Endothelial cell of umbilical vein (primary cell): Measurements from ENCODE around the gene OR4N5. TPM values are rescaled to one million over a fixed set of nuclear protein-coding genes. Genes with fewer than 3 reads are reported as not detected.
"Not testable (repeated sequence)": the region's sequence is repeated elsewhere in the genome, so short reads cannot be mapped to it uniquely, and the experiment has no call there.

Experiments
- BruUV-seq: library from RNA; stranded (reverse); fragments of 400-500 nt; replicated peaks from 2 replicates; lab custom pipeline; 2021; lab: Mats Ljungman, UMichigan
- CTCF ChIA-PET: fragments of 300-600, 350-600 bp; sonication (Branson Sonifier 250); formaldehyde crosslinking; loops from one replicate; lab custom pipeline; 2021; ENCODE audit warnings: antibody characterized with exemption, inconsistent platforms; lab: Charles Lee
- POLR2A ChIA-PET: fragments of 300-600, 350-600 bp; sonication (Branson Sonifier 250); formaldehyde crosslinking; loops from one replicate; lab custom pipeline; 2021; ENCODE audit warnings: antibody characterized with exemption, inconsistent platforms; lab: Charles Lee
- DNase-seq: peaks from one replicate; pipeline ENCODE4 v3.0.0-alpha.2; 2011; ENCODE audit warnings: low read depth, low spot score
- FAIRE-seq: peaks from 2 replicates; lab custom pipeline; 2011; peaks lifted over from hg19 to GRCh38; lab: Jason Lieb, UNC
- H2AFZ ChIP-seq: 2 replicates; pipeline ENCODE4 v1.6.0; 2012; ENCODE audit warnings: low read depth, low read length, control low read depth, inconsistent platforms
- H3K27ac ChIP-seq: 2 replicates; pipeline ENCODE4 v1.5.1; 2011; ENCODE audit warnings: low read depth, mild to moderate bottlenecking, control low read depth, low read length, moderate library complexity; ENCODE audit not compliant: insufficient read depth
- H3K27me3 ChIP-seq, 2 experiments: 2 replicates each; pipeline versions ENCODE4 v1.6.0 to v1.6.1; 2011; ENCODE audit warnings: low read length in 2 of 2, mixed read lengths in 1 of 2; ENCODE audit not compliant: control insufficient read depth in 2 of 2, insufficient read depth in 2 of 2
- H3K36me3 ChIP-seq, 2 experiments: 2 replicates in 1 of 2; 3 replicates in 1 of 2; pipeline ENCODE4 v1.5.1; 2011; ENCODE audit warnings: low read length in 2 of 2, mild to moderate bottlenecking in 1 of 2, moderate library complexity in 1 of 2; ENCODE audit not compliant: control insufficient read depth in 2 of 2, insufficient read depth in 2 of 2; ENCODE audit errors: extremely low read depth in 1 of 2
- H3K4me1 ChIP-seq: 3 replicates; pipeline ENCODE4 v1.5.1; 2011; ENCODE audit warnings: mild to moderate bottlenecking, low read length; ENCODE audit not compliant: control insufficient read depth, insufficient read depth; ENCODE audit errors: extremely low read depth
- H3K4me2 ChIP-seq: 2 replicates; pipeline ENCODE4 v1.6.1; 2011; ENCODE audit warnings: low read length, control low read depth, mixed read lengths; ENCODE audit not compliant: insufficient read depth
- H3K4me3 ChIP-seq, 3 experiments: fragments of 200-600 bp in 1 of 3; sonication (generic), shearing (Covaris generic) in 1 of 3; replicated peaks in 1 of 3; 2 replicates each; pipeline ENCODE4 v1.5.1; 2011 to 2016; ENCODE audit warnings: control low read depth in 3 of 3, low read length in 3 of 3, mild to moderate bottlenecking in 2 of 3, inconsistent platforms in 1 of 3, low read depth in 1 of 3, moderate library complexity in 1 of 3; ENCODE audit not compliant: insufficient read depth in 1 of 3
- H3K79me2 ChIP-seq: 2 replicates; pipeline ENCODE4 v1.6.0; 2012; ENCODE audit warnings: low read length, inconsistent platforms; ENCODE audit not compliant: control insufficient read depth, insufficient read depth
- H3K9ac ChIP-seq: replicated peaks from 2 replicates; pipeline ENCODE3; 2011; ENCODE audit warnings: low read length, control low read depth; ENCODE audit not compliant: insufficient read depth; ENCODE audit errors: extremely low read depth
- H3K9me1 ChIP-seq: replicated peaks from 3 replicates; pipeline ENCODE4 v1.6.0; 2011; ENCODE audit warnings: mild to moderate bottlenecking, low read length; ENCODE audit not compliant: control insufficient read depth, insufficient read depth; ENCODE audit errors: extremely low read depth
- H3K9me3 ChIP-seq: replicated peaks from 2 replicates; pipeline ENCODE4 v1.5.1; 2012; ENCODE audit warnings: low read length, inconsistent platforms; ENCODE audit not compliant: control insufficient read depth, insufficient read depth
- H4K20me1 ChIP-seq: replicated peaks from 2 replicates; pipeline ENCODE3; 2011; ENCODE audit warnings: mild to moderate bottlenecking, low read length; ENCODE audit not compliant: control insufficient read depth, insufficient read depth; ENCODE audit errors: extremely low read depth
- GATA2 ChIP-seq: IDR thresholded peaks from 2 replicates; pipeline ENCODE4 v1.7.0; 2011; ENCODE audit warnings: low read depth, mild to moderate bottlenecking, moderate library complexity, mixed read lengths, low read length; ENCODE audit not compliant: insufficient read length, insufficient read depth
- MYC ChIP-seq: IDR thresholded peaks from one replicate; pipeline ENCODE4 v1.6.1; 2011; ENCODE audit warnings: mild to moderate bottlenecking, low read depth, low read length
- POLR2A ChIP-seq: IDR thresholded peaks from 2 replicates; pipeline ENCODE4 v1.6.1; 2012; ENCODE audit warnings: low read depth, mild to moderate bottlenecking, control low read depth, low read length
- POLR2AphosphoS5 ChIP-seq: IDR thresholded peaks from 2 replicates; pipeline ENCODE4 v1.6.1; 2012; ENCODE audit warnings: low read depth, mild to moderate bottlenecking, control low read depth, low read length, moderate library complexity; ENCODE audit not compliant: insufficient read depth
- dilution Hi-C: fragments of 300-500 bp; cut with MboI; formaldehyde crosslinking; loops from one replicate; pipeline ENCODE4 v1.15.0; 2019; ENCODE audit warnings: low sequenced_read_pairs; ENCODE audit not compliant: extremely low pct_ligation_motif_present
- intact Hi-C: fragments of 100-400 bp; cut with micrococcal nuclease; formaldehyde crosslinking; loops from one replicate; pipeline ENCODE4 v1.10.0; 2022
- polyA plus RNA-seq, 4 experiments: library from polyadenylated mRNA; depleted of rRNA in 3 of 4; stranded (reverse) in 3 of 4; unstranded in 1 of 4; fragments of >200 nt; gene quantifications; 2 replicates each; pipeline versions ENCODE4 v1.2.1 to v1.2.3, GENCODE V29; 2011 to 2012; ENCODE audit warnings: missing spikeins in 1 of 4
- total RNA-seq: library from RNA; stranded (reverse); gene quantifications from 2 replicates; pipeline ENCODE4 v1.2.3, GENCODE V29; 2021
- TF ChIP-seq, protein P1 (sequence below), 2 donors: IDR thresholded peaks; 1 replicate in 1 of 2; 2 replicates in 1 of 2; pipeline ENCODE4 v1.5.1; 2011; ENCODE audit warnings: low read length in 2 of 2, mild to moderate bottlenecking in 2 of 2, moderate library complexity in 2 of 2, control low read depth in 1 of 2, inconsistent platforms in 1 of 2, low read depth in 1 of 2; ENCODE audit not compliant: insufficient read depth in 1 of 2; ENCODE audit errors: extremely low read depth in 1 of 2

OR4N5 gene
- total and polyA plus RNA-seq, 2 donors (not counting 3 experiments of a cell fraction or from before 2014, with no cell fraction given): not detected

DNA sequence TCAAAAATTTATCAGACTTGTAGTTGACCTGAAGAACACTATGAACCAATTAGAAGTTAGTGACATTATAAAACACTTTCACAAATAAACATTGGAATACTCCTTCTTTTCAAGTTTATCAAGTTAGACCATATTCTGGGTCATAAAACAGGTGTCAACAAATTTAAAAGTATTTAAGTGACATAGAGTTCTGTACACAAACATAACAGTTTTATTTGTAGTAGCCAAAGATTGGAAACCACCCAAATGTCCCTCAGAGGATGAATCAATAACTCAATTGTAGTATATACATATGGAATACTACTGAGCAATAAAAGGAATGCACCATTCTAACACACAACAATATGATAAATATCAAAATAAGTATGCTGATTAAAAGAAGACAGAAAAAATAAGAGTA is 28.5 kb downstream of the OR4N5 start:
- TF ChIP-seq, protein P1, sequence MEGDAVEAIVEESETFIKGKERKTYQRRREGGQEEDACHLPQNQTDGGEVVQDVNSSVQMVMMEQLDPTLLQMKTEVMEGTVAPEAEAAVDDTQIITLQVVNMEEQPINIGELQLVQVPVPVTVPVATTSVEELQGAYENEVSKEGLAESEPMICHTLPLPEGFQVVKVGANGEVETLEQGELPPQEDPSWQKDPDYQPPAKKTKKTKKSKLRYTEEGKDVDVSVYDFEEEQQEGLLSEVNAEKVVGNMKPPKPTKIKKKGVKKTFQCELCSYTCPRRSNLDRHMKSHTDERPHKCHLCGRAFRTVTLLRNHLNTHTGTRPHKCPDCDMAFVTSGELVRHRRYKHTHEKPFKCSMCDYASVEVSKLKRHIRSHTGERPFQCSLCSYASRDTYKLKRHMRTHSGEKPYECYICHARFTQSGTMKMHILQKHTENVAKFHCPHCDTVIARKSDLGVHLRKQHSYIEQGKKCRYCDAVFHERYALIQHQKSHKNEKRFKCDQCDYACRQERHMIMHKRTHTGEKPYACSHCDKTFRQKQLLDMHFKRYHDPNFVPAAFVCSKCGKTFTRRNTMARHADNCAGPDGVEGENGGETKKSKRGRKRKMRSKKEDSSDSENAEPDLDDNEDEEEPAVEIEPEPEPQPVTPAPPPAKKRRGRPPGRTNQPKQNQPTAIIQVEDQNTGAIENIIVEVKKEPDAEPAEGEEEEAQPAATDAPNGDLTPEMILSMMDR (IDR thresholded peaks at IDR 0.05; ENCODE audit: extremely low read depth in 1 of 2, insufficient read depth in 1 of 2, low read depth in 1 of 2, low read length in 2 of 2): no peak
- TF ChIP-seq POLR2A: no peak
- TF ChIP-seq GATA2: no peak
- TF ChIP-seq MYC: no peak
- TF ChIP-seq POLR2AphosphoS5: no peak
- intact Hi-C loops: no loop called here

DNA sequence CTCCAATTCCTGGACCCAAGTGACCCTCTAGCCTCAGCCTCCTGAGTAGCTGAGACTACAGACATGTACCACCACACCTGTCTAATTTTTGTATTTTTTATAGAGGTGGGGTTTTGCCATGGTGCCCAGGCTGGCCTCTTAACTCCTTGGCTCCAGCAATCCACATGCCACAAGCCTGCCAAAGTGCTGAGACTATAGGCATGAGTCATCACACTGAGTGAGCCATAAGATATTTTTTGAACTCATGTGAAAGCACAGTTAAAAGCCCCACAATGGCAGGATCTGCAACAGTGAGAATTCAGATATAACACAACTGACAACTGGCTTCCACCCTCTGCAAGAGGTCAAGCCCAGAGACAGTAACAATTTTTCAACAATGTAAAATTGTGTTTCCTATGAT is 31.2 kb downstream of the OR4N5 start:
- BruUV-seq, H3K4me2 ChIP-seq, CTCF ChIA-PET, H4K20me1 ChIP-seq, H3K27me3 ChIP-seq, H3K4me3 ChIP-seq, H2AFZ ChIP-seq, H3K36me3 ChIP-seq, H3K9me3 ChIP-seq, dilution Hi-C loops, intact Hi-C loops, DNase-seq, H3K27ac ChIP-seq, H3K9ac ChIP-seq, H3K9me1 ChIP-seq, H3K4me1 ChIP-seq, FAIRE-seq, H3K79me2 ChIP-seq, POLR2A ChIA-PET: not testable (repeated sequence)

More for the DNA sequence above, 28.5 kb downstream of the OR4N5 start:
- no peak overlapping the region for H3K4me2 ChIP-seq
- no peaks in the 10 kb centered on the region for H3K4me1 ChIP-seq
- no peak overlapping the region for H3K4me3 ChIP-seq
- H3K9me3 ChIP-seq: no peaks in the 10 kb centered on the region
- H3K9me1 ChIP-seq: no peaks in the 10 kb centered on the region
- POLR2A ChIA-PET: no interaction called here
- dilution Hi-C loops: no loop called here
- BruUV-seq: no TSS peak
- no peaks in the 10 kb centered on the region for H3K36me3 ChIP-seq
- no peak for FAIRE-seq
- CTCF ChIA-PET: no interaction called here
- no peaks in the 10 kb centered on the region for H3K27me3 ChIP-seq
- H3K79me2 ChIP-seq: no peaks in the 10 kb centered on the region
- H3K9ac ChIP-seq: no peak overlapping the region
- H2AFZ ChIP-seq: no peak overlapping the region
- H3K27ac ChIP-seq: no peak overlapping the region
- H4K20me1 ChIP-seq: no peaks in the 10 kb centered on the region
- no peak for DNase-seq

DNA sequence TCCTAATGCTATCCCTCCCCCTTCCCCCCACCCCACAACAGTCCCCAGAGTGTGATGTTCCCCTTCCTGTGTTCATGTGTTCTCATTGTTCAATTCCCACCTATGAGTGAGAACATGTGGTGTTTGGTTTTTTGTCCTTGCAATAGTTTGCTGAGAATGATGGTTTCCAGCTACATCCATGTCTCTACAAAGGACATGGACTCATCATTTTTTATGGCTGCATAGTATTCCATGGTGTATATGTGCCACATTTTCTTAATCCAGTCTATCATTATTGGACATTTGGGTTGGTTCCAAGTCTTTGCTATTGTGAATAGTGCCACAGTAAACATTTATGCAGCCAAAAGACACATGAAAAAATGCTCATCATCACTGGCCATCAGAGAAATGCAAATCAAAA is 35.6 kb downstream of the OR4N5 start:
- H3K36me3 ChIP-seq, H3K9me3 ChIP-seq, H3K9me1 ChIP-seq, POLR2A ChIA-PET, BruUV-seq, H3K27me3 ChIP-seq, H3K4me1 ChIP-seq, H4K20me1 ChIP-seq, H3K79me2 ChIP-seq, CTCF ChIA-PET, DNase-seq, intact Hi-C loops, dilution Hi-C loops, FAIRE-seq, H3K4me2 ChIP-seq, H3K27ac ChIP-seq, H3K9ac ChIP-seq, H2AFZ ChIP-seq, H3K4me3 ChIP-seq: not testable (repeated sequence)
